Colonic mucosa (tissue), 4 donors: ENCODE data around the gene HDAC9. TPM values are rescaled to one million over a fixed set of nuclear protein-coding genes. Genes with fewer than 3 reads are reported as not detected.

ENCODE experiments used
- DNase-seq: peaks from one replicate; pipeline ENCODE4 v3.0.0-alpha.2; 2020
- H3K27ac ChIP-seq: fragments of 200-600 bp; one replicate; pipeline ENCODE4 v1.8.0; 2021
- H3K27me3 ChIP-seq: fragments of 200-600 bp; one replicate; pipeline ENCODE4 v1.8.0; 2021
- H3K36me3 ChIP-seq: fragments of 200-600 bp; one replicate; pipeline ENCODE4 v1.8.0; 2021
- H3K4me1 ChIP-seq: fragments of 200-600 bp; one replicate; pipeline ENCODE4 v1.8.0; 2021; ENCODE audit warnings: mild to moderate bottlenecking
- H3K4me3 ChIP-seq: fragments of 200-600 bp; one replicate; pipeline ENCODE4 v1.8.0; 2021
- H3K9ac ChIP-seq, 2 donors: one replicate each; pipeline ENCODE4 v1.7.0; 2013; ENCODE audit warnings: control low read depth in 2 of 2, low read depth in 2 of 2, low read length in 2 of 2
- H3K9me3 ChIP-seq: fragments of 200-600 bp; one replicate; pipeline ENCODE4 v1.8.0; 2021
- CTCF ChIP-seq: fragments of 200-600 bp; IDR thresholded peaks from one replicate; pipeline ENCODE4 v1.8.0; 2022; ENCODE audit warnings: antibody characterized with exemption, mild to moderate bottlenecking
- intact Hi-C: fragments of 100-400 bp; cut with DNase I; formaldehyde crosslinking; loops from one replicate; pipeline ENCODE4 v1.14.1; 2022
- total RNA-seq, 2 donors: library from RNA; stranded (reverse); fragmentation: NEBNext Ultra II Directional in 1 of 2; extraction: Animal tissue kit (Norgen Biotek cat#: 25700) in 1 of 2; gene quantifications; one replicate each; pipeline ENCODE4 v1.2.1, GENCODE V29; 2021
- donor health status: healthy.
- donor health status: DM: no; HTN: no; CAD: no.
- donor health status: DM: no; HTN: no; CAD: no.

Gene HDAC9
- total RNA-seq, 2 donors from 2014 or later: 2.6 to 8.7 TPM

DNA sequence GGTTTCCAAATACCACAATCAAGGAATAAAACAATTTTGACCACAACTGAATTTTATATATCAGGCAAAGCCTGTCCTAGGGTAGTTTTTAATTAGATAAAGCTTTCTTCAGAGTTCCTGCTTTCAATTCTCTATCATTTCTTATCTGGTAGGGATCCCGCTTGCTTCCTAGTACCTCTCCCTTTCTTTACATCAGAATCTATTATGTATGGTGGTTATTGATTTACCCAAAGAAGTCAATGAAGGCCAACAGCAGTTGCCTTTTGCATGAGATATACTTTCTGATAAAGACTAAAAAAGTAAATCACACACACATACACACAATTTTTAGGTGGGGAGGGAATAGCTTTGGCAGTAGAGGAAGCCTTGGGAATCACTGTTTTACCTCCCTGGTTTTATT lies 70.7 kb downstream of the HDAC9 start:
- H3K27me3 ChIP-seq: no peaks in the 10 kb centered on the region

GRCh38 chr7:18566829-18567228 lies 71.3 kb downstream of the HDAC9 start:
- Histone ChIP-seq H3K36me3 (no peaks in the 10 kb centered on the region), H3K27ac (no peak overlapping the region), H3K27me3 (no peaks in the 10 kb centered on the region), H3K4me3 (no peak overlapping the region), H3K9ac (no peak overlapping the region), H3K9me3 (no peaks in the 10 kb centered on the region), H3K4me1 (no peaks in the 10 kb centered on the region)
- no peak for TF ChIP-seq CTCF
- DNase-seq: no peak
- intact Hi-C loops: no loop called here

More for the DNA sequence above, 70.7 kb downstream of the HDAC9 start:
- no peak for TF ChIP-seq CTCF
- intact Hi-C loops: no loop called here
- Histone ChIP-seq H3K27ac (no peak overlapping the region), H3K4me1 (no peaks in the 10 kb centered on the region), H3K4me3 (no peak overlapping the region), H3K9me3 (no peaks in the 10 kb centered on the region), H3K9ac (no peak overlapping the region), H3K36me3 (no peaks in the 10 kb centered on the region)
- DNase-seq: no peak

- no peaks in the 10 kb centered on the region for H3K36me3 ChIP-seq
- no peak overlapping the region for H3K9ac ChIP-seq
- TF ChIP-seq CTCF: no peak
- no peak overlapping the region for H3K27ac ChIP-seq
- intact Hi-C loops: loop anchor here (5.0 kb wide), 1 partner anchor 213 kb away; no protein-coding TSS in a partner anchor
- no peak for DNase-seq
- no peaks in the 10 kb centered on the region for H3K4me1 ChIP-seq
- H3K27me3 ChIP-seq: no peaks in the 10 kb centered on the region
- no peaks in the 10 kb centered on the region for H3K9me3 ChIP-seq
- no peak overlapping the region for H3K4me3 ChIP-seq
Measured at GRCh38 chr7:18570441-18570840, 74.9 kb downstream of the HDAC9 start.

DNA sequence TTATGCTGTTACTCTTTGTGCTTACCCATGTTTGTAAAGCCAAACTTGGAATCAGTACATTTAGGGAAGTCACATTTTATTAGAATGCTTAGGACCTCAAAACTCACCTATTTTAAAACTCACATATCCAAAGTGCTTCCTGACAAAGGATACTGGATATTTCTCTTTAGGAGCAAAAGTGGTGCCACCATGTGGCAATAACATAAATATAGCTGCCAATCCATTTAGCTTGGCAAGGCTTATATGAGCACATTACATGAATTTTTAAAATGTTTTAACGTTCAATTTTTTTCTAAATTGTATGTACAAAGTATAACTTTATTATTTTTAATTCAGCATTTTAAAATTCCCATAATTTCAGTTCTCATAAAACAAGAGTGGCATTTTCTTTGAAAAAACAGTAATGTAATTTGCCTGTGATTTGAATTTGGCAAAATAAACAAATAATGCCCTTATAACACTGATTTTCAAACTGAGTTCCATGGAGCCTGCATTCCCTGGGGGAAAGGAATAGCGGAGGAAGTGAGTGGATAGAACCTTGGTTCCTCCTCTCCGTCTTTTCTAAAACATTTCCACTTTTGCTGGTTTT lies 75.4 kb downstream of the HDAC9 start:
- Histone ChIP-seq H3K4me1 (no peaks in the 10 kb centered on the region), H3K9ac (no peak overlapping the region), H3K36me3 (no peaks in the 10 kb centered on the region), H3K4me3 (no peak overlapping the region), H3K27ac (no peak overlapping the region), H3K9me3 (no peaks in the 10 kb centered on the region), H3K27me3 (no peaks in the 10 kb centered on the region)
- intact Hi-C loops: loop anchor here (5.0 kb wide), 1 partner anchor 214 kb away; no protein-coding TSS in a partner anchor
- no peak for TF ChIP-seq CTCF
- no peak for DNase-seq

DNA sequence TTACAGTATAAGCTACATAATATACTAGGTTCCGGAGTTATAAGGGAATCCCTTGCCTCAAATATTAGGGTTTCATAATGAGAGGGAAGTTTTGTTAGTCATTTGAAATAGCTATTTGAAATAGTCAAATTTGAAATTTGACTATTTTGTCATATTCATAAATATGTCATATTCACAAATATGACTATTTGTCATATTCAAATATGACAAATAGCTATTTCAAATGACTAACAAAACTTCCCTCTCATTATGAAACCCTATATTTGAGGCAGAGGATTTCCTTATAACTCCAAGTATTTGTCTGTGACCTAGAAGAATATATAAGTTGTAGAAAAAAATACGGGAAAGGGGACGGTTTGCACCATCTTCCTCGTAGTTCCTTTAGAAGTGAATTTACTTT lies 76.6 kb downstream of the HDAC9 start:
- H3K27me3 ChIP-seq: no peaks in the 10 kb centered on the region
- no peak for DNase-seq
- no peak overlapping the region for H3K9ac ChIP-seq
- intact Hi-C loops: loop anchor here (5.0 kb wide), 1 partner anchor 215 kb away; no protein-coding TSS in a partner anchor
- no peak overlapping the region for H3K27ac ChIP-seq
- no peaks in the 10 kb centered on the region for H3K36me3 ChIP-seq
- no peak overlapping the region for H3K4me3 ChIP-seq
- H3K4me1 ChIP-seq: no peaks in the 10 kb centered on the region
- H3K9me3 ChIP-seq: no peaks in the 10 kb centered on the region
- no peak for TF ChIP-seq CTCF
